Keratinocyte (primary cell): ENCODE measurements around the gene SYNCRIP. TPM values are rescaled to one million over a fixed set of nuclear protein-coding genes. Genes with fewer than 3 reads are reported as not detected.

Source experiments
- DNase-seq: peaks from one replicate; pipeline ENCODE4 v3.0.0-alpha.2; 2011; ENCODE audit warnings: low read depth, missing footprints, low spot score
- FAIRE-seq: peaks from 2 replicates; lab custom pipeline; 2011; peaks lifted over from hg19 to GRCh38; lab: Jason Lieb, UNC
- H2AFZ ChIP-seq: 2 replicates; pipeline ENCODE4 v1.6.0; 2012; ENCODE audit warnings: low read length, control low read depth, inconsistent platforms; ENCODE audit not compliant: control insufficient read depth
- H3K27ac ChIP-seq: 2 replicates; pipeline ENCODE4 v1.5.1; 2011; ENCODE audit warnings: low read length; ENCODE audit not compliant: control insufficient read depth, insufficient read depth
- H3K27me3 ChIP-seq: 3 replicates; pipeline ENCODE4 v1.6.0; 2011; ENCODE audit warnings: low read length; ENCODE audit not compliant: control insufficient read depth, insufficient read depth; ENCODE audit errors: extremely low read depth
- H3K36me3 ChIP-seq, 2 experiments: 2 replicates in 1 of 2; 3 replicates in 1 of 2; pipeline ENCODE4 v1.5.1; 2011; ENCODE audit warnings: low read length in 2 of 2, mild to moderate bottlenecking in 1 of 2; ENCODE audit not compliant: control insufficient read depth in 2 of 2, insufficient read depth in 2 of 2; ENCODE audit errors: extremely low read depth in 1 of 2
- H3K4me1 ChIP-seq: 3 replicates; pipeline ENCODE4 v1.5.1; 2011; ENCODE audit warnings: low read length; ENCODE audit not compliant: control insufficient read depth, insufficient read depth; ENCODE audit errors: extremely low read depth
- H3K4me2 ChIP-seq: 3 replicates; pipeline ENCODE4 v1.6.0; 2011; ENCODE audit warnings: low read depth, low read length; ENCODE audit not compliant: control insufficient read depth, insufficient read depth; ENCODE audit errors: extremely low read depth
- H3K4me3 ChIP-seq, 3 experiments: fragments of 200-600 bp in 1 of 3; sonication (generic) in 1 of 3; 2 replicates in 2 of 3; 3 replicates in 1 of 3; pipeline ENCODE4 v1.5.1; 2011 to 2016; ENCODE audit warnings: low read length in 3 of 3, mild to moderate bottlenecking in 3 of 3, control low read depth in 2 of 3, inconsistent platforms in 1 of 3, low read depth in 1 of 3, mixed read lengths in 1 of 3, mixed run types in 1 of 3, moderate library complexity in 1 of 3; ENCODE audit not compliant: control insufficient read depth in 2 of 3, insufficient read depth in 2 of 3; ENCODE audit errors: extremely low read depth in 1 of 3
- H3K79me2 ChIP-seq: 2 replicates; pipeline ENCODE4 v1.6.0; 2012; ENCODE audit warnings: low read length; ENCODE audit not compliant: control insufficient read depth, insufficient read depth
- H3K9ac ChIP-seq: 3 replicates; pipeline ENCODE4 v1.6.0; 2011; ENCODE audit warnings: low read length; ENCODE audit not compliant: control insufficient read depth, insufficient read depth; ENCODE audit errors: extremely low read depth
- H3K9me1 ChIP-seq: 3 replicates; pipeline ENCODE4 v1.6.0; 2011; ENCODE audit warnings: low read length; ENCODE audit not compliant: control insufficient read depth, insufficient read depth; ENCODE audit errors: extremely low read depth
- H3K9me3 ChIP-seq: 2 replicates; pipeline ENCODE4 v1.5.1; 2012; ENCODE audit warnings: low read depth, low read length; ENCODE audit not compliant: control insufficient read depth
- H4K20me1 ChIP-seq: 3 replicates; pipeline ENCODE4 v1.6.0; 2011; ENCODE audit warnings: low read length; ENCODE audit not compliant: control insufficient read depth, insufficient read depth; ENCODE audit errors: extremely low read depth
- CTCF ChIP-seq, 3 experiments: IDR thresholded peaks in 1 of 3; conservative IDR thresholded peaks in 1 of 3; optimal IDR thresholded peaks in 1 of 3; 2 replicates in 2 of 3; 3 replicates in 1 of 3; pipeline versions ENCODE3 to v1.5.1; 2011; ENCODE audit warnings: low read length in 3 of 3, mild to moderate bottlenecking in 3 of 3, moderate library complexity in 2 of 3, control low read depth in 1 of 3, inconsistent platforms in 1 of 3; ENCODE audit not compliant: insufficient read depth in 2 of 3; ENCODE audit errors: extremely low read depth in 1 of 3
- EZH2 ChIP-seq: IDR thresholded peaks from one replicate; pipeline ENCODE4 v1.6.1; 2012; ENCODE audit warnings: inconsistent platforms, mild to moderate bottlenecking, low read length, moderate library complexity
- dilution Hi-C: fragments of 300-500 bp; cut with MboI; formaldehyde crosslinking; loops from one replicate; pipeline ENCODE4 v1.7.0; 2020; ENCODE audit warnings: low sequenced_read_pairs; ENCODE audit not compliant: extremely low pct_ligation_motif_present
- polyA plus RNA-seq, 5 experiments: library from polyadenylated mRNA; depleted of rRNA in 3 of 5; stranded (reverse) in 3 of 5; stranded (forward) in 1 of 5; unstranded in 1 of 5; fragments of >200 nt; gene quantifications; 1 replicate in 1 of 5; 2 replicates in 3 of 5; 3 replicates in 1 of 5; pipeline versions ENCODE4 v1.2.1 to v1.2.3, GENCODE V29; 2011 to 2012; ENCODE audit warnings: missing spikeins in 2 of 5, low read depth in 1 of 5, low replicate concordance in 1 of 5

Gene SYNCRIP
- polyA plus RNA-seq, 1 donor (not counting 4 experiments of a cell fraction or from before 2014, with no cell fraction given): 56.8 TPM

- FAIRE-seq (peak; percentile 77), DNase-seq (peak; percentile 71)
- Histone ChIP-seq H2AFZ (no peak overlapping the region), H4K20me1 (peaks cover 20% of the 10 kb centered on the region), H3K4me2 (peak overlapping the region; percentile 79), H3K9me3 (no peaks in the 10 kb centered on the region), H3K27me3 (no peaks in the 10 kb centered on the region), H3K9me1 (peaks cover 2% of the 10 kb centered on the region), H3K79me2 (peaks cover 40% of the 10 kb centered on the region), H3K4me1 (peaks cover 26% of the 10 kb centered on the region), H3K4me3 (peak overlapping the region in 2 of 3 experiments; percentile 99 to 100), H3K9ac (peak overlapping the region; percentile 99), H3K27ac (peak overlapping the region; percentile 94), H3K36me3 (peaks cover 1 to 33% of the 10 kb centered on the region in 2 experiments)
- TF ChIP-seq EZH2 (no peak), CTCF (optimal IDR thresholded peaks at IDR 0.05 in 1 of 3, IDR thresholded peaks at IDR 0.05 in 1 of 3, conservative IDR thresholded peaks at IDR 0.05 in 1 of 3; ENCODE audit: extremely low read depth in 1 of 3, insufficient read depth in 2 of 3, low read length in 3 of 3) (no peak)
- dilution Hi-C loops: no loop called here
These were observed 32.5 kb upstream of the SYNCRIP start for GRCh38 chr6:85675030-85675819.

- no peaks in the 10 kb centered on the region for H3K9me3 ChIP-seq
- TF ChIP-seq CTCF (optimal IDR thresholded peaks at IDR 0.05 in 1 of 3, IDR thresholded peaks at IDR 0.05 in 1 of 3, conservative IDR thresholded peaks at IDR 0.05 in 1 of 3; ENCODE audit: extremely low read depth in 1 of 3, insufficient read depth in 2 of 3, low read length in 3 of 3) (no peak), EZH2 (no peak)
- H3K79me2 ChIP-seq: peaks cover 40% of the 10 kb centered on the region
- peaks cover 1 to 33% of the 10 kb centered on the region in 2 experiments for H3K36me3 ChIP-seq
- FAIRE-seq: no peak
- no peaks in the 10 kb centered on the region for H3K27me3 ChIP-seq
- DNase-seq: peak; percentile 26
- dilution Hi-C loops: no loop called here
- no peak overlapping the region for H3K9ac ChIP-seq
- peak overlapping the region; percentile 94 for H3K27ac ChIP-seq
- H3K4me3 ChIP-seq: no peak overlapping the region
- H3K9me1 ChIP-seq: peaks cover 2% of the 10 kb centered on the region
- no peak overlapping the region for H2AFZ ChIP-seq
- H3K4me2 ChIP-seq: no peak overlapping the region
- H3K4me1 ChIP-seq: peaks cover 28% of the 10 kb centered on the region
- peaks cover 20% of the 10 kb centered on the region for H4K20me1 ChIP-seq
These were observed 31.9 kb upstream of the SYNCRIP start for GRCh38 chr6:85674604-85675003.
